ENCODE results near the gene GGT6. TPM values are rescaled to one million over a fixed set of nuclear protein-coding genes. Genes with fewer than 3 reads are reported as not detected.
A peak's percentile ranks its signal among the peaks of the same experiment; 100 is the strongest.

Gene GGT6
- total RNA-seq, 4 donors from 2014 or later: 46.0 to 141 (median 68.5) TPM

DNA sequence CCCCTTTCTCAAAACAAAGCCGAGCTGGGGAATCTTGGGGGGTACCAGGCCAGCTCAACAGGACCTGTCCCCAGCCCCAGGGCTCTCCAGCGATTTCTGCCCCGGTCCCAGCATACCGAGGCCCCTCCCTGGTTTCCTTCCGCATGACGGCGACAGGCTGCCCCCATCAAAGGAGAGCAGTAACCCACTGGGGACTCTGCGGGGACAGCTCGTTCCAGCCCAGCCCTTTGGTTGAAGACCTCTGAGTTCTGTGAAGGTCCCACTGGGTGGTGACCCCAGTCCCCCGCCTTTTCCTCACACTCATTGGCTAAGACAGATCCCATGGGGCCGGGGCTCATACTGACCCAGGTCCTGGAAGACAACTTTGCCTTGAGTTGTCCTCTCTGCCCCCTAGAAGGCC, 28.0 kb upstream of the GGT6 start:
- intact Hi-C loops (cut with DNase I): no loop called here
- Histone ChIP-seq H3K36me3 (no peaks in the 10 kb centered on the region), H3K4me3 (no peak overlapping the region), H3K9me3 (no peaks in the 10 kb centered on the region), H3K4me1 (peaks cover 6 to 40% (median 12%) of the 10 kb centered on the region in 3 donors), H3K27me3 (peaks cover 0 to 72% (median 10%) of the 10 kb centered on the region in 4 donors), H3K27ac (peak overlapping the region; percentile 38 to 87 (median 56))
- TF ChIP-seq, protein P1, sequence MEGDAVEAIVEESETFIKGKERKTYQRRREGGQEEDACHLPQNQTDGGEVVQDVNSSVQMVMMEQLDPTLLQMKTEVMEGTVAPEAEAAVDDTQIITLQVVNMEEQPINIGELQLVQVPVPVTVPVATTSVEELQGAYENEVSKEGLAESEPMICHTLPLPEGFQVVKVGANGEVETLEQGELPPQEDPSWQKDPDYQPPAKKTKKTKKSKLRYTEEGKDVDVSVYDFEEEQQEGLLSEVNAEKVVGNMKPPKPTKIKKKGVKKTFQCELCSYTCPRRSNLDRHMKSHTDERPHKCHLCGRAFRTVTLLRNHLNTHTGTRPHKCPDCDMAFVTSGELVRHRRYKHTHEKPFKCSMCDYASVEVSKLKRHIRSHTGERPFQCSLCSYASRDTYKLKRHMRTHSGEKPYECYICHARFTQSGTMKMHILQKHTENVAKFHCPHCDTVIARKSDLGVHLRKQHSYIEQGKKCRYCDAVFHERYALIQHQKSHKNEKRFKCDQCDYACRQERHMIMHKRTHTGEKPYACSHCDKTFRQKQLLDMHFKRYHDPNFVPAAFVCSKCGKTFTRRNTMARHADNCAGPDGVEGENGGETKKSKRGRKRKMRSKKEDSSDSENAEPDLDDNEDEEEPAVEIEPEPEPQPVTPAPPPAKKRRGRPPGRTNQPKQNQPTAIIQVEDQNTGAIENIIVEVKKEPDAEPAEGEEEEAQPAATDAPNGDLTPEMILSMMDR (IDR thresholded peaks at IDR 0.05): no peak
- TF ChIP-seq POLR2A (IDR thresholded peaks at IDR 0.05): no peak
- DNase-seq: no peak
- 65 to 77% methylated on average over 4 to 5 of the region's 11 CpGs for WGBS, 2 donors

GRCh38 chr17:4587803-4588202, 27.4 kb upstream of the GGT6 start:
- WGBS, 2 donors: 64 to 83% methylated on average over 7 to 8 of the region's 9 CpGs
- Histone ChIP-seq H3K4me1 (peaks cover 6 to 39% (median 12%) of the 10 kb centered on the region in 3 donors), H3K4me3 (no peak overlapping the region), H3K27ac (peak overlapping the region; percentile 38 to 87 (median 56)), H3K36me3 (no peaks in the 10 kb centered on the region), H3K9me3 (no peaks in the 10 kb centered on the region), H3K27me3 (peaks cover 0 to 78% (median 11%) of the 10 kb centered on the region in 4 donors)
- TF ChIP-seq POLR2A (IDR thresholded peaks at IDR 0.05): no peak
- TF ChIP-seq, protein P1 (IDR thresholded peaks at IDR 0.05): no peak
- intact Hi-C loops (cut with DNase I): no loop called here
- no peak for DNase-seq

GRCh38 chr17:4587195-4587594, 26.8 kb upstream of the GGT6 start:
- H3K36me3 ChIP-seq: no peaks in the 10 kb centered on the region
- WGBS, 2 donors: 88% methylated on average over 4 of the region's 7 CpGs; no CpG with 5 or more reads in 1 of the 2 donors
- H3K27ac ChIP-seq: peak overlapping the region; percentile 38 to 87 (median 56)
- peaks cover 6 to 37% (median 12%) of the 10 kb centered on the region in 3 donors for H3K4me1 ChIP-seq
- no peaks in the 10 kb centered on the region for H3K9me3 ChIP-seq
- no peak for DNase-seq
- H3K4me3 ChIP-seq: no peak overlapping the region
- peaks cover 0 to 84% (median 11%) of the 10 kb centered on the region in 4 donors for H3K27me3 ChIP-seq
- intact Hi-C loops (cut with DNase I): no loop called here
- TF ChIP-seq POLR2A (IDR thresholded peaks at IDR 0.05): no peak
- TF ChIP-seq, protein P1 (IDR thresholded peaks at IDR 0.05): no peak

- no peaks in the 10 kb centered on the region for H3K36me3 ChIP-seq
- intact Hi-C loops (cut with DNase I): no loop called here
- no peak for DNase-seq
- H3K4me3 ChIP-seq: peak overlapping the region in 1 of 4 donors; percentile 57
- TF ChIP-seq, protein P1 (IDR thresholded peaks at IDR 0.05): no peak
- no peak for TF ChIP-seq POLR2A (IDR thresholded peaks at IDR 0.05)
- peaks cover 0 to 86% (median 11%) of the 10 kb centered on the region in 4 donors for H3K27me3 ChIP-seq
- WGBS, 2 donors: 86 to 91% methylated on average over 5 to 9 of the region's 9 CpGs
- no peaks in the 10 kb centered on the region for H3K9me3 ChIP-seq
- peak overlapping the region in 3 of 4 donors; percentile 77 to 87 (median 87) for H3K27ac ChIP-seq
- peaks cover 6 to 25% (median 12%) of the 10 kb centered on the region in 3 donors for H3K4me1 ChIP-seq
These were observed 25.7 kb upstream of the GGT6 start for GRCh38 chr17:4586043-4586442.

DNA sequence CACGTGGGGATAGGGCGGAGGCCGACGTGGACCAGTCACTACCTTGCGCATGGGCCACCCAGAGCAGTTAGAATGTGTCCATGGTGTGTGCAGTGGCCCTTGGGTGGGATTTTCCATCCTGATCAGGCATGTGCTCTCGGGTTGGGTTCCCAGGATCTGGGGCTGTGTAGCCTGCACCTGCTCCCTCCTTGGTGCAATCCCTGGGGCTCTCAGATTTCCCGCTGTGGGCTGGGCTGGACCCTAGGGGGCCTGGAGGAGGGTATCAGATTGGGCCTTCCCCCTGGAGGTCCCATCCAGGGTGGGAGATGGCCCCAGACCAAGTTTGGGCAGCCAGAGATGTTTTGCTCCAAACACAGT, 25.2 kb upstream of the GGT6 start:
- WGBS, 2 donors: no CpG with 5 or more reads among the region's 7 CpGs
- DNase-seq: no peak
- intact Hi-C loops (cut with DNase I): no loop called here

More for the DNA sequence above, 25.2 kb upstream of the GGT6 start:
- H3K4me1 ChIP-seq: peaks cover 6 to 22% (median 12%) of the 10 kb centered on the region in 3 donors
- H3K4me3 ChIP-seq: peak overlapping the region in 3 of 4 donors; percentile 50 to 69 (median 57)
- peak overlapping the region in 3 of 4 donors; percentile 77 to 87 (median 87) for H3K27ac ChIP-seq
- no peak for TF ChIP-seq POLR2A (IDR thresholded peaks at IDR 0.05)
- TF ChIP-seq, protein P1 (IDR thresholded peaks at IDR 0.05): no peak
- H3K36me3 ChIP-seq: no peaks in the 10 kb centered on the region
- H3K9me3 ChIP-seq: no peaks in the 10 kb centered on the region
- H3K27me3 ChIP-seq: peaks cover 0 to 82% (median 11%) of the 10 kb centered on the region in 4 donors
